Stimulated activated CD4-positive, alpha-beta T cell treated with anti-CD3 and anti-CD28 coated beads, Interleukin-12 subunit alpha, Interleukin-12 subunit beta, amount 100 ng/mL, for 24 hours (primary cell): ENCODE data around the gene UBE2F.
"Not testable (repeated sequence)": the region's sequence is repeated elsewhere in the genome, so short reads cannot be mapped to it uniquely, and the experiment has no call there.

Source experiments
- DNase-seq, 2 experiments: peaks; one replicate each; pipeline ENCODE4 v3.0.0-alpha.2; 2020; ENCODE audit warnings: low read depth in 2 of 2

Gene UBE2F

DNA sequence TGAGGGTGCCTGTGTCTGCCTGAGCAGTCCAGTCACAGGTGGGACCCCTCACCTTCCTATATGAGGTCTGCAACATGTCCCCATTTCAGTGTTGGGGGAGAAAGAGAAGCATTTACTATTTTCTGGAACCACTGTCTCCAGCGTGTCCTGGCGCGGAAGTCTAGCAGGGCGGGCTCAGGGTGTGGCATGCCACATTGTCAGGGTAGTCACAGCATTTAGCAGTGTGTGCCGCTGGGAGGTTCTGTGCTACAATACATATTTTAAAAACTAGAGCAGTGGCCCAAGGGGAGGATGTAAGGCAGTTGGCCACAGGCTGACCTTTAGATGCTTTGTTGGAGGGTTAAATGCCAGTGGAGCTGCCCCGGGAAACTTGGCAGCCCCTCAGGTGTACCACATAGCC is 12.5 kb downstream of the UBE2F start:
- DNase-seq = no peak

DNA sequence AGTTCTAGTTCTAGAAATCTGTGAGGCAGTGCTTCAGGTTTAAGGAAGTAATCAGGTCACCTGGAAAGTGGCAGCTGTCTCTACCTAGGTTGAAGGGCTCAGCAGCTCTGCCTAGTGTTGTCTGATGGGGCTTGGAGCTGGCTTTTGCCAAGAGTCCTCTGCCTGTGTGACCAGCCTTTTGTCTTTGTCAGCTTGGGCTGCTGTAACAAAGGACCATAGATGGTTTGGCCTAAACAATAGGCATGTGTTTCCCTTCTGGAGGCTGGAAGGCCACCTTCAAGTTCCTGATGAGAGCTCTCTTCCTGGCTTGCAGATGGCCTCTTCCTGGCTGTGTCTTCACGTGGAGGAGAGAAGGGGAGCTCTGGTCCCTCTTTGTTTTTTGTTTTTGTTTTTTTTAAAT is 13.3 kb downstream of the UBE2F start:
- no peak for DNase-seq

DNA sequence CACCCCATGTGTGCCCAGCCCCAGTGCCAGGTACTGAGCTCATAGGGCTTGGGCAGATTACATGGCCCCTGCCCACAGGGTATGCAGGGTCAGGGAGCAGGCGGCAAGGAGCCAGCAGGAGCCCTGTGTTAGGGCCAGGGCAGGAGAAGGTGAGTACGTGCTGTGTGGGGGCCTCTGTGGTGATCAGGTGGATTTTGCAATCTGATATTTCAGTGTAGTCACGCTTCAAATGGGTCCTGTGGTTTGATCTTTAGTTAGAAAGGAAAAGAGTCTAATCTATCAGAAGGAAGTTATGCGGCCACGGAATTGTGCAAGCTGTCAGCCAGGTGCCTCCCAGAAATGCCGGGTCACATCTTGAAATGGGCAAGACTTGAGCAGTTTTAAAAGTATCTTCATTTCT is 13.9 kb downstream of the UBE2F start:
- DNase-seq = no peak

DNA sequence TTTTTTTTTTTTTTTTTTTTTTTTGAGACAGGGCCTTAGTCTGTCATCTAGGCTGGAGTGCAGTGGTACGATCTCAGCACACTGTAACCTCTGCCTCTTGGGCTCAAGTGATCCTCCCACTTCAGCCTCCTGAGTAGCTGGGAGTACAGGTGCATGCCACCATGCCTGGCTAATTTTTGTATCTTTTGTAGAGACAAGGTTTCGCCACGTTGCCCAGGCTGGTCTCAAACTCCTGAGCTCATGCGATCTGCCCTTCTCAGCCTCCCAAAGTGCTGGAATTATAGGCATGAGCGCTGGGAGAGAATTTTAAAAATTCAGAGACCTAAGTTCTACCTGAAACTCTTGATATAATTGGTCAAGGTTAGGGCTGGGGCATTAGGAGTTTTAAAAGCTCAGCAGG is 14.8 kb downstream of the UBE2F start:
- DNase-seq = not testable (repeated sequence)

DNA sequence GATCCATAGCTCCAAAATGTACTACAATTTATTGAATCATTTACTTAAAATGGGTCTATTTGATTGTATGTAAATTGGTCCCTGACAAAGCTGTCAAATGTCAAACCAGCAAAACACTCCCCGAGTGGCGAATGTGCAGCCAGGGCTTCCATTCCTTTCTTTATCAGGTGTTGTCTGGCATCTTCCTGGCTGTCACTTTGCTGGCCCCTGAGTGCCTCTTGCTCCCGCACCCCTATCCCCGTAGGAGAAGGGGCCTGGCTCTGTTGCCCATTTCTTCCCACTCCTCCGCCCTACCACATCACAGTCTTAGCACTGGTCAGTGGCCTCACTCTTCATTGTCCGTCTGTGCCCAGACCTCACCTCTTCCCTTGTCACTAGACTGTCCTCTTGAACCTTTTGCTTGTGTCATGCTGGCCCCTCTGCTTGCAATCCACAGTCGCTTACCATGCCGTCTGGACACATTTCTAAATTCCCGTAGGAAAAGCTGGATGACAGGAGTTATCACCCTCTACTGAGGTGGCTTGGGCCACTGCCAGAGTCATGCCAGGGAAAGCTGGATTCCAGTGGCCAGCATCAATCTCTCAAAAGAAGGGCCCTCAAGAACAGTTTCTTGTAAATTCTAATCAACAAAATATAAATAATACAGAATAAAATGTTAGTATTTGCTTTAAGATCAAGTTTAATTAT is 15.4 kb downstream of the UBE2F start:
- DNase-seq = no peak

DNA sequence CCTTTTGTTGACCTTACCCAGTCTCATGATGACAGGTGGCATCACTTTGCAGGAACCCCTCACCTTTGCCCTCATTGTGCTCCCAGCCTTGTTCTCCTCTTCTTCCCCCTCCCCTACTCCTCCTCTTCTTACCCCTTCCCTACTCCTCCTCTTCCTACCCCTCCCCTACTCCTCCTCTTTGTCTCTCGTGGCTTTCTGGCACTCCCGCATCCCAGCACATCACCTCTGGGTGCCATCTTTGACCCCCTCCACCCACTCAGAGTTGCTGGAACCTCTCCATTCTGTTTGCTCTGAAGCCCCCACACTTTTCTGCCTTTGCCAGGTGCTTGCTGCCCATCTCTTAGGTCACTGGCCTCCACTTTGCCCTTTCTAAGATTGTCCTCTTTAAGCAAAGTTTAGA is 17.1 kb downstream of the UBE2F start:
- DNase-seq = no peak

DNA sequence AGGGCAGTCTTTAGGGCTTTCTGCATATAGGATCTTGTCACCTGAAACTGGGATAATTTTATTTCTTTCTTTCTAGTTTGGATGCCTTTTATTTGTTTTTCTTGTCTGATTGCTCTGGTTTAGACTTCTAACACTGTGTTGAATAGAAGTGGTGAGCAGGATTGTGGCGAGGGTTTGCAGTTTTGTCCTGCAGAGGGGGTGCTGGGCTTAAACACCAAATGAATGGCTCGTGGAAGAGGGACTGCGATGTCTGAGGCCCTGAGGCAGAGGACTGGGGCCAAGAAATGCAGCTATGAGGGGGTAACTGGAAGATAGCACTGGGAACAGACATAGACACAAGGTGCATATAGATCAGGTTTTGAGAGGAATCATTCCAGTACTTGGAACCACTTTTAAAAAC is 20.5 kb downstream of the UBE2F start:
- DNase-seq = no peak

DNA sequence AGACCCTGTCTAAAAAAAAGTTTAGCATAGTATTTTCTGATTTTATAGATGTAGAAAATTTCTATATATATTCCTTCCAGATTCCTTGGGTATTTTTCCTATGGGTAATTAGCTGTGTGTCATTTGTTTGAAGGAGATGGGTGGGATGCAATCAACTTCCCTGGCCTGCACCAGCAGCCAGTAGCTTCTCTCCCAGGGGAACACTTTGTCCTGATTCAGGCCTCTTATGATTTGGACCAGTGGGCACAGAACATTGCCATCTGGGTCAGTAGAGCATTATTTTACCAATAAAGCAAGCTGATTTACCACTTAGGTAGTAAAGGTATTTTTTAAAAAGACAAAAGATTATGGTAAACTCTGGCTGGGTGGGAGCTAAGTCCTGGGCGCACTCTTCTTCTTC is 26.9 kb downstream of the UBE2F start:
- no peak for DNase-seq

DNA sequence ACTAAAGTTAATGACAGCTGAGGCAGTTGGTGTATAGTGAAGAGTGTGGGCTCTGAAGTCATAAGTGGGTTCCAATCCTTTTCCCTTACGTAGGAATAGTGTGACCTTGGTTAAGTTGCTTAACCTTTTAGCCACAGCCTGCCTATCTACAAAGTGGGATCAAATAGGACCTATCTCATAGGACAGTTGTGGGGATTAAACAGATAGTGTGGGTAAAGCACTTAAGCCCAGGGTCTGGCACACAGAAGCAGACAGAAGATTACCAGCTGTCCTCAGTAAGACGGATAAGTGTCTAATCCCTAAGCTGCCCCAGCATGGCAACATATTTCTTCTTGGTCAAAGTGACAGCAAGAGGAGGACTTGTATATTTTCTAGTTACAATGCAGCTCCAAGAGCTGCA is 28.2 kb downstream of the UBE2F start:
- DNase-seq = no peak

DNA sequence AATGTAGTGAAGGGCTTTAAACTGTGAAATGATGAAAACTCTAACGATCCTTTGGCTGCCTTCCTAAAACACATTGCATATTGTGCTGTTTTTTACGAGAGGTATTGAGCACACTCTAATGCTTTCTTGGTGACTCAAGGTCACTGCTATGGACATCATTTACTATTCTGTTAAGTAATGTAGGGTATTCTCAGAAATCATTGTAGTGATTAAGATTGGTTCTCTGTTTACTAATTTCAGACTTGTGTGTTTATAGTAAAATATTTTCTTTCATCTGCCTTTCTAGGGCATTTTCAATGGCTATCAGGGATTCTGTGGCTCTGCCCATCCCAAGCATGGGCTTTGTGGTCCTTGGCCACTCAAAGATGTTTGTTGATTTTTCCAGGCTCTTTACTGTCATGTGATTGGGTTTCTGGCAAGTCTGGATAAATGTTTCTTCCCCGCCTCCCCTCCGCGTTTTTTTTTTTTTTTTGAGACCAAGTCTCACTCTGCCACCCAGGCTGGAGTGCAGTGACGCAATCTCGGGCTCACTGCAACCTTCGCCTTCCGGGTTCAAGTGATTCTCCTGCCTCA is 29.3 kb downstream of the UBE2F start:
- DNase-seq = no peak

DNA sequence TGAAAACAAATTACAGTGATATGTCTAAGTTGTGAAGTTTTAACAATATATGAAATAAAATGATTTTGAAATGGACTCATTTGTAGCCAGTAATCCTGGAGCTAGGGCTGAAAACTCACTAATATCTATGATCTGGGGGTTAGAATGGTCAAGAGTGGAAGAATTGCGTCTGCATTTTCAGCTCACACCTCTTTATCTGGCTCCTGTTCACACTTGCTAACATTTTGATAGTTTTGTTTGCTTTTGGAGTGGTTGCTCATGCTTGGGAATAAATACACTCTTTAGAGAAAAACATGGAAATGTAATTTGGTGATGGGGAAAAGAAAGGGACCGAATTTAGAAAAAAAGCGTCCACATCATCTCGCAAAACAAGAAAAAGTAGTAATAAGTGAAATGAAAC is 30.7 kb downstream of the UBE2F start:
- DNase-seq = no peak

DNA sequence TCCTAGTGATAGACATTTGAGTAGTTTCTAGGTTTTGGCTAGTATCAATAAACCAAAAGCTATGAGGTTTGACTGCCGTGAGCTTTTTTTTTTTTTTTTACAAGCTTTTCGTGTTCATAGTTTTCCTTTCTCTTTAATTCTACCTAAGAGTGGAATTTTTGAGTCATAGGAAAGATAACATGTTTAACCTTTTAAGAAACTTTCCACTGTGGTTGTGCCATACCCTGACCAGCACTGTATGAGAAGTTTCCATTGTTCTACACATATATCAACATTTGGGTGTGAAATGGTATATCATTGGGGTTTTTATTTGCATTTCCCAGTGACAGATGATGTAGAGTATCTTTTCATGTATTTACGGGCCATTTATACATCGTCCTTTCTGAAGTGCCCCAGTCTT is 31.7 kb downstream of the UBE2F start:
- DNase-seq = no peak

DNA sequence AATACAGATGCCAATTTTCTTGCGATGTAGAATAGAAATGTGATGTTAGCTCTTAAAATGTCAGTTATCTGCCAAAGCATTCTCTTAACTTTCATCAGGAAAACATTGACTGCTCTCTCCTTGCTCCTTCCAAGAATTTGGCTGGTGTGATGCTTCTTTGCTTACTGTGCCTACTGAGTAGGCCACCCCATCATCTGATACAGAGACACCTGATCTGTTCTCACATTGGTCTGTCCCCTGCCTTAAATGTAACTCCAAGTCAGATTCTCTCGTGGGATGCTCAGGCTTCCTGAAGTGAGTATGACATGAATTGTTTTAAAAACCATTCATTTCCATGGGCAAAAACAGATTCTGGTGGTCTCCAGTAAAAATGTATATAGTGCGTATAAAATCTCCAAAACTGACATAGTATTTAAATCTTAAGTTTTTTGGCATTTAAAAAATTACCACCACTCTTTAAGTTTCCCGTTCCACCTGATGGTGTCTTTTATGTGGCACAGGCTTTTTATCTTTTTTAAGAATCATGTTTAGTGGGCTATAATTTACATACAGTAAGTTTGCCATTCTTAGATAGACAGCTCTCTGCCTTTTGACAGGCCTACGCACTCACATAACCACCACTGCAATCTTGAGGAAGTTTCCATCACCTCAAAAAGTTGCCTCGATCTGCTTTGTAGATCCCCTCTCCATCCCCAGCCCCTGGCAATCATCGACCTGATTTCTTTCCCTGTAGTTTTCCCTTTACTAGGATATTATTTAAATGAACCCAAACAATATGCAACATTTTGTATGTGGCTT is 36.6 kb downstream of the UBE2F start:
- no peak for DNase-seq

DNA sequence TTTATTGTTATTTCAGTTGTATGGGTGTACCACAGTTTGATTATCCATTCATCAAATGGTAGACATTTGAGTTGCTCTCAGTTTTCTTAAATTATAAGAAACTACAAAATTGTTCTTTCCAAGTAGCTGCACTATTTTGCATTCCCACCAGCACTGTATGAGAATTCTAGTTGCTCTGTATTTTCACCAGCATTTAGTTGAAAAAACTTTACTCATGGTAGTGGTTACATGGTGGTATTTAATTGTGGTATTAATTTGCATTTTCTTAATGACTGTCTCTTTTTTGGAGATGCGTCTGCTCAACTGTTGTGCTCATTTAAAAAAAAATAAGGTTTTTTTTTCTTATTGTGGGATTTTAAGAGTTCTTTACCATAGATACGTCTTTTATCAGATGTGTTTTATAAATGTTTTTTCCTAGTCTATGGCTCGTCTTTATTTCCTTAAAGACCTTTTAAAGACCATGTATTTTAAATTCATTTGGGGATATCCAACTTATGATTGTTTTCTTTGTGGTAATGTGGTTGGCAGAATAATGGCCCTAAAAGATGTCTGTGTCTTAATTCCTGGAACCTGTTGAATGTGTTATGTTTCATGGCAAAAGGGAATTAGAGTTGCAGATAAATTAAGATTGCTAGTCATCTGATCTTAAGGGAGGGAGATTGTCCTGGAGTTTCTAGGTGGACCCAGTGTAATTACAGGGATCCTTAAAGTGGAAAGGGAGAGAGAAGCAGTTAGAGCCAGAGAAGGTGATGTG is 37.4 kb downstream of the UBE2F start:
- DNase-seq = no peak

DNA sequence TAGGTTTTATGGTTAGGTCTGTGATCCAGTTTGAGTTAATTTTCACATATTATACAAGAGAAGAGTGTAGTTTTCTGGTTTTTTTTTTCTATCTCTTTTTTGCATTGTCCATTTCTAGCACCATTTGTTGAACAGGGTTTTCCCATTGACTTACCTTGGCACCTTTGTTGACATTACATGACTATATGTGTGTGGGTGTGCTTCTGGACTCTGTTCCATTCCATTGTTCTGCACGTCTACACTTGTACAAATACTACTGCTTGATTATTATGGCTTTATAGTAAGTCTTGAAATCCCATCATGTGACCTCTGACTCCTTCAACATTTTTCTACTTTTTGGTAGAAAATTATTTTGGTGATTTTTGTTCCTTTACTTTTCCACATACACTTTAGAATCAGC is 38.7 kb downstream of the UBE2F start:
- DNase-seq = no peak

DNA sequence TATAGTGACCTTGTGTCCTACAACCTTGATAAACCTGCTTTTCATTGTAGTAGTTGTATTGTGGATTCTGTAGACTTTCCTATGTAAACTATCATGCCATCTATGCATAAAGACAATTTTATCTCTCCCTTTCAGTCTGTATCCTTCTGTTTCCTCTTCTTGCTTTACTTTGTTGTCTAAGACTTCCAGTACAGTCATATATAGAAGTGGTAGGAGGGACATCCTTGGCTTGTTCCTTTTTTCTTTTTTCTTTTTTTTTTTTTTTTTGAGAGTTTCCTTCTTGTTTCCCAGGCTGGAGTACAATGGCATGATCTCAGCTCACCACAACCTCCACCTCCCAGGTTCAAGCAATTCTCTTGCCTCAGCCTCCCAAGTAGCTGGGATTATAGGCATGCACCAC is 39.7 kb downstream of the UBE2F start:
- DNase-seq = no peak

DNA sequence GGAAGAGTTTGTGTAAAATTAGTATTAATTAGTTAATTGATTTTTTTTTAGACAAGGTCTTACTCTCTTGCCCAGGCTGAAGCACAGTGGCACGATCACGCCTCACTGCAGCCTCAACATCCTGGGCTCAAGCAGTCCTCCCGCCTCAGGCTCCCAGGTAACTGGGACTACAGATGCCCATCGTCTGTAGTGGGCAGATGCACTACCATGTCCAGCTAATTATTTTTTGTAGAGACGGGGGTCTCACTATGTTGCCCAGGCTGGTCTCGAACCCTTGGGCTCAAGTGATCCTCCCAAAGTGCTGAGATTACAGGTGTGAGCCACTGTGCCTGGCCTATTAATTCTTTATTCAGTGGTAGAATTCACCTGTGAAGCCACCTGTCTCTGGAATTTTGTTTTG is 41.1 kb downstream of the UBE2F start:
- no peak for DNase-seq

DNA sequence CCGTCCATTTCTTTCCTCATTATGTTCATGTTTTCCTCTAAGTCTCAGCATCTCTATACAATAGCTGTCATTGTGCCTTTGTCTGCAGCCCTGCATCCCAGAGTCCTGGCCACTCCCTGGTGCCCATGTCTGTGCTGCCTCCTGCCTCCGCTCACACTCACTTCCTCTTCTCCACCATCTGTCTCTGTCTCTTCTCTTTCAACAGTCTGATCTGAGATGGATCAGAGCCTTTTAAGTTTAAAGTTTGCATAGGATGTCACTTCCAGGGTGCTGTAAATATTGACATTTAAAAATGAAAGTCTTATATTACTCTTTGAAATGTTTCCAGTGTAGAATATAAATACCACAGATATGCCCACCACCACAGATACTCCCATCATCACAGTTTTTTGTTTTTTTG is 42.7 kb downstream of the UBE2F start:
- no peak for DNase-seq

DNA sequence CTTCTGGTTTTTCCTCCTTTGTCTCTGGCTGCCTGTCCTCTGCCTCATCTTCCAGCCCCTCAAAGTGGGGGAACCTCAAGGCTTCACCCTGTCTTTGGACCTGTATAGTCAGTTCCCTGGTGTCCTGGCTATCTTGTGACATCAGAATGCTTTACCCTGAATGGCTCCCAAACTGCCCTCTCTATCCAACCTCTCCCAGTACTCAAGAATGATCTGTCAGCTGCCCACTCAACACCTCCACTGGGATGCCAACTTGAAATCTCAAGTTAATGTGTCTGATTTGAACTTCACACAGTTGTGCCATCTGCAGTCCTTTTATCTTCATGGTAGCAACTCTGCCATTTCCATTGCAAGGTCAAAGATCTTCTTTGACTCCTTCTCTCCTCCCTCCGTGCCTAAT is 43.8 kb downstream of the UBE2F start:
- no peak for DNase-seq

DNA sequence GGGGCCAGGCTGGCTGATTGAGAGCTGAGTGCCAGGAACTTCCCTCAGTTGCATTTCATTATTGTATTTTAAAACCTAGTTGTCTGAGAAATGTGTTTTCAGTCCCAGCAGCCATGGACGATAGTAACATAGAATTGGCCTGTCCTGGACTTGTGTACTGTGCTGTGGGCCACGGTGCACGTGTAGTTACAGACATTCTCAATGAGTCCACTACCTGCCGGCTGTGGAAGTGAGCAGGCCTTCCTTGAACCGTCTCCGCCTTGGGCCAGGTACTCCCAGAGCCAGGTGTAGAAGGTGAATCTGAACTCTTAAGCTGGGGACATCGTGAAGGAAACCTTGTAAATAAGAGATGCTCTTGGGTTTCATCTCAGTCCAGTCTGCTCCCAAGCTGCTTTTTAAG is 47.0 kb downstream of the UBE2F start:
- DNase-seq = no peak

DNA sequence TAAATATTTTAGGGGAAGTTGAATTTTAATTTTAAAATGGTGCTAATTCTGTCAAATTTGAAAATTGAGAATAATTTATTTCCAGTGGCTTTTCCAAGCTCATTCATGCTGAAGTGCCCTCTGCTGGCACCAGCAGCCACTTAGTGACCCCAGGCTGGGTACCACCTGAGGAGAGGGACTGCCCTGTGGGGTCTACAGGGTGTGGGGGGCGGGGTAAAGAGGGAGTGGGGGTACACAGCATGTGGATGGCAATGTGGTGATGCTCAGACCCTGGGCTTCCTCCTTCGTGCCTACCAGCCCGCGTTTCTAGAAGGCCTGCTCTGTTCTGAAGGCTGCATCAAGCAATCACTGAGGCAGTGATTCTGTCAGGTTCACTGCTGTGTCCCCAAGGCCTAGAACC is 48.9 kb downstream of the UBE2F start:
- no peak for DNase-seq

DNA sequence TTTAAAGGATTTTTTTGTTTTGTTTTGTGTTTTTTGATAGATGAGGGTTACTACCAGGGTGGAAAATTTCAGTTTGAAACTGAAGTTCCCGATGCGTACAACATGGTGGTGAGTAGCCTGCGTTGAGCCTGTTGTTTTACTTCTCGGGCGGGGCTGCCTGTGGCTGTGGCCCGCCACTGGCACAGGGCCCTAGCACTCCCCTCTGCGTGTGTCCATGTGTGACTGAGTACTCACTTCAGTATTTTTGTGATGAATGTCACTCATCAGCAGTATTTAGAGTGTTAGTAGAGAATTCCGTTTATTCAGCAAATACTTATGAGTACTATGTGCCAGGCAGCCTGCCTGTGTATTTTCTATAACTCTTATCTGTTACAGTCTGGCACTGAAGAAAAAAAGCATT is 49.7 kb downstream of the UBE2F start:
- no peak for DNase-seq

DNA sequence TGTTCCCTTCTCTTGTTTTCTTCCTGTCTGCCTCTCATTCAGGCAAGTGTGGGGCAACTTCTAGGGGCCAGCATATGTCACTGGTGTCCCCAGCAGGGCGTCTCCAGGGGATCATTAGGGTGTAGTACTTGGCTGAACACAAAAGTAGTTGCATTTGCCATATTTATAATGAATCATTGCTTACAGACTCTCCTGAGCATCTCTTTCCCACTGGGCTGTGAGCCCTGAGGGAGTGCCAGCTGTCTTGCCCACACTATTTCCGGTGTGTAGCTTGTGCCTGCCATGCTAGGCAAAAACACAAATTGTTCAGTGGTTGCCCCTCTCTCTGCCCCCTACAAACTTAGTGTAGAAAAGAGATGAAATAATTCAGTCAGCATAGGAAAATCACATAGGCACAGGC is 53.1 kb downstream of the UBE2F start:
- no peak for DNase-seq
